GM19351 (cell line): Measurements from ENCODE around the gene CLK4.

Experiments used
- ATAC-seq: cut with Tn5 transposase; IDR thresholded peaks from one replicate; pipeline ENCODE4 v1.9.1; 2021; ENCODE audit warnings: mild to moderate bottlenecking, moderate library complexity; ENCODE audit not compliant: unreplicated experiment

CLK4 gene

GRCh38 chr5:178554311-178554710, 72.5 kb downstream of the CLK4 start:
- no peak for ATAC-seq

- ATAC-seq = no peak
Observed at GRCh38 chr5:178553517-178553916, 73.3 kb downstream of the CLK4 start.
